Nephron (organoid): ENCODE measurements around the gene MAPKBP1.
A peak's percentile ranks its signal among the peaks of the same experiment; 100 is the strongest.

ENCODE experiments used
- H3K27ac Mint-ChIP-seq, 3 experiments: 2 replicates each; pipeline ENCODE4 v1.8.0; 2020; ENCODE audit warnings: mixed read lengths in 3 of 3, mild to moderate bottlenecking in 2 of 3, moderate library complexity in 1 of 3
- H3K27me3 Mint-ChIP-seq: 2 replicates; pipeline ENCODE4 v1.8.0; 2021; ENCODE audit warnings: low read depth, mild to moderate bottlenecking, moderate library complexity, mixed read lengths
- H3K36me3 Mint-ChIP-seq: 2 replicates; pipeline ENCODE4 v1.8.0; 2020; ENCODE audit warnings: low read depth, mixed read lengths
- H3K4me1 Mint-ChIP-seq: 2 replicates; pipeline ENCODE4 v1.8.0; 2020; ENCODE audit warnings: mixed read lengths
- H3K4me3 Mint-ChIP-seq, 3 experiments: 2 replicates each; pipeline ENCODE4 v1.8.0; 2020; ENCODE audit warnings: mild to moderate bottlenecking in 3 of 3, mixed read lengths in 3 of 3, moderate library complexity in 2 of 3
- H3K9me3 Mint-ChIP-seq: 2 replicates; pipeline ENCODE4 v1.8.0; 2020; ENCODE audit warnings: mixed read lengths
- CTCF ChIP-seq, 3 experiments: fragments of 200-600 bp; sonication (generic); IDR thresholded peaks; one replicate each; pipeline ENCODE4 v1.5.0; 2021; ENCODE audit warnings: antibody characterized with exemption in 3 of 3; ENCODE audit not compliant: unreplicated experiment in 3 of 3

Gene MAPKBP1

DNA sequence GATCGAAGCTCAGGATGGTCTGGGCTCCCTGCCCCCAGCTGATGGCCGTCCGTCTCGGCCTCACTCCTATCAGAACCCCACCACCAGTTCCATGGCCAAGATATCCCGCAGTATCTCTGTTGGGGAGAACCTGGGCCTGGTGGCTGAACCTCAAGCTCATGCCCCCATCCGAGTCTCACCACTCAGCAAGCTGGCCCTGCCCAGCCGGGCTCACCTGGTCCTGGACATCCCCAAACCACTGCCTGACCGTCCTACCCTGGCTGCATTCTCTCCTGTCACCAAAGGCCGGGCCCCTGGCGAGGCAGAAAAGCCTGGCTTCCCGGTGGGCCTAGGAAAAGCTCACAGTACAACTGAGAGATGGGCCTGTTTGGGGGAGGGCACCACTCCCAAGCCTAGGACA, 49.2 kb downstream of the MAPKBP1 start:
- no peak for TF ChIP-seq CTCF (IDR thresholded peaks at IDR 0.05; ENCODE audit: unreplicated experiment in 3 of 3)
- no peaks in the 10 kb centered on the region for H3K27me3 Mint-ChIP-seq
- H3K4me3 Mint-ChIP-seq, result no peak overlapping the region
- peaks cover 27% of the 10 kb centered on the region for H3K36me3 Mint-ChIP-seq
- no peaks in the 10 kb centered on the region for H3K9me3 Mint-ChIP-seq
- H3K27ac Mint-ChIP-seq, result no peak overlapping the region
- peaks cover 7% of the 10 kb centered on the region for H3K4me1 Mint-ChIP-seq

GRCh38 chr15:41824062-41824745, 49.9 kb downstream of the MAPKBP1 start:
- Mint-ChIP-seq H3K27ac (no peak overlapping the region), H3K4me3 (no peak overlapping the region), H3K36me3 (peaks cover 24% of the 10 kb centered on the region), H3K27me3 (no peaks in the 10 kb centered on the region), H3K9me3 (no peaks in the 10 kb centered on the region), H3K4me1 (peaks cover 14% of the 10 kb centered on the region)
- TF ChIP-seq CTCF (IDR thresholded peaks at IDR 0.05; ENCODE audit: unreplicated experiment in 3 of 3), result no peak

DNA sequence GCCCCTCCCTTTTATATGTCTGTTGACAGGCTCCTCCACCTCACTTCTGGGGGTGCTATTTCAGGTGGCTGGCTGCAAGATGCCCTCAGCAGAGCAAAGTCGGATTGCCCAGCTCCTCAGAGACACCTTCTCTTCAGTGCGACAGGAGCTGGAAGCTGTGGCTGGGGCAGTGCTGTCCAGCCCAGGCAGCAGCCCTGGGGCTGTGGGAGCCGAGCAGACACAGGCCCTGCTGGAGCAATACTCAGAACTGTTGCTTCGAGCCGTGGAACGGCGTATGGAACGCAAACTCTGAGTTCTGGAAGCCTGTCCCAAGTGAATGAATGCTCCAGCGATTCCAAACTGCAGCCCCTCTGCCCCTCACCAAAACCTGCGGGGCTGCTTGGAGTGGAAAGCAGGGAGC, 50.9 kb downstream of the MAPKBP1 start:
- Mint-ChIP-seq H3K27me3 (no peaks in the 10 kb centered on the region), H3K9me3 (no peaks in the 10 kb centered on the region), H3K27ac (no peak overlapping the region), H3K4me1 (peaks cover 14% of the 10 kb centered on the region), H3K36me3 (peaks cover 15% of the 10 kb centered on the region), H3K4me3 (peak overlapping the region in 1 of 3 experiments; percentile 19)
- no peak for TF ChIP-seq CTCF (IDR thresholded peaks at IDR 0.05; ENCODE audit: unreplicated experiment in 3 of 3)

DNA sequence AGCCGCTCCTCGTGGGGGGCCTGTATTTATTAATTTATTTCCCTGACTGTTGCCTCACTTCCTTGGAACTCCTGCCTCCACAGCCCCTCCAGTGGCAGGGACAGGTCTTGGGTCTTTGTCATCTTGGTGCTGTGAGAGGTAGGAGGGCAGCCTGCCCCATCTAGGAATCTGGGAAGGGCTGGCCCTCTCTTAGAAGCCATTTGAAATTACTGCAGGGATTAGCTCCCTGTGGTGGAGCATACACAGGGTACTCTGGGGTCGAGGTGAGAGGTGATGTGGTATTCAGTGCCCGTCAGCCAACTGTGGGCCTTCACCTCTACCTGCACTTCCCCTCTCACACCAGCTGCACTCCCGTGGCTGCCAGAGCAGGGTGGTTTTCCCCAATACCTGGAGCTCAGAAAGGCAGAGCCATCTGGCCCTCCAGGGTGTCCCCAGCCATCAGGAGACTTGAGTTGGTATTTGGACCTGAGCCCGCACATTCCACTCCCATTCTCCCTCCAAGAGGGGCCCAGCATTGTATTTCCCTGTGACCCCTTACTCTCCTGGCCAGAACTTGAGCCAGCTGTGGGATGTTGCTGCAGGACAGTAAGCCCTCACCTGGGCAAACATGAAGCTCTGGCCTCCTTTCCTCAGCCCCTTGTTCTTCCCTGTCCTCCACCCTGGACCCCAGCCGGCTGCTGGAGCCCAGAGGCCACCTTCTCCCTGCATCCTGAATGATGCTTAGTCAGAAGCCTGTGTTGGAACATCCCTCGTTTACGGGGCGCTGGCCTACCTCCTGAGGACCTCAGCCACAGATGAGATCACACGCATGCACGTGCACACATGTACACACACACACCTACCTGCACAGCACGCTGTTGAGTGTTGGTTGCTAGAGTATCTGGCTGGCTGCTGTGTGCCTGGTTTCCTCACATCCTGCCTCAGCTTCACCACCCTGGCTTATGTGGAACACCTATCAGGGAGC, 51.6 kb downstream of the MAPKBP1 start:
- Mint-ChIP-seq H3K27ac (no peak overlapping the region), H3K4me3 (peak overlapping the region; percentile 84 to 88 (median 86)), H3K9me3 (no peaks in the 10 kb centered on the region), H3K27me3 (no peaks in the 10 kb centered on the region), H3K36me3 (peaks cover 12% of the 10 kb centered on the region), H3K4me1 (peaks cover 14% of the 10 kb centered on the region)
- TF ChIP-seq CTCF (IDR thresholded peaks at IDR 0.05; ENCODE audit: unreplicated experiment in 3 of 3), result no peak

- Mint-ChIP-seq H3K27ac (no peak overlapping the region), H3K9me3 (no peaks in the 10 kb centered on the region), H3K4me1 (peaks cover 14% of the 10 kb centered on the region), H3K4me3 (peak overlapping the region; percentile 88 to 96 (median 95)), H3K36me3 (peaks cover 10% of the 10 kb centered on the region), H3K27me3 (no peaks in the 10 kb centered on the region)
- TF ChIP-seq CTCF (IDR thresholded peaks at IDR 0.05; ENCODE audit: unreplicated experiment in 3 of 3), result no peak
These were observed 53.1 kb downstream of the MAPKBP1 start for GRCh38 chr15:41827290-41827879.
